SKM-1 treated with dmso at 0.1 percent for 144 hours (cell line): ENCODE results near the gene IFRD2.
"Not testable (repeated sequence)": the region's sequence is repeated elsewhere in the genome, so short reads cannot be mapped to it uniquely, and the experiment has no call there.

Source experiments
- DNase-seq: peaks from one replicate; lab custom pipeline; 2025; ENCODE audit not compliant: unreplicated experiment; lab: John Stamatoyannopoulos, UW

The IFRD2 gene

GRCh38 chr3:50255251-50255615 lies 37.0 kb downstream of the IFRD2 start:
- no peak for DNase-seq

DNA sequence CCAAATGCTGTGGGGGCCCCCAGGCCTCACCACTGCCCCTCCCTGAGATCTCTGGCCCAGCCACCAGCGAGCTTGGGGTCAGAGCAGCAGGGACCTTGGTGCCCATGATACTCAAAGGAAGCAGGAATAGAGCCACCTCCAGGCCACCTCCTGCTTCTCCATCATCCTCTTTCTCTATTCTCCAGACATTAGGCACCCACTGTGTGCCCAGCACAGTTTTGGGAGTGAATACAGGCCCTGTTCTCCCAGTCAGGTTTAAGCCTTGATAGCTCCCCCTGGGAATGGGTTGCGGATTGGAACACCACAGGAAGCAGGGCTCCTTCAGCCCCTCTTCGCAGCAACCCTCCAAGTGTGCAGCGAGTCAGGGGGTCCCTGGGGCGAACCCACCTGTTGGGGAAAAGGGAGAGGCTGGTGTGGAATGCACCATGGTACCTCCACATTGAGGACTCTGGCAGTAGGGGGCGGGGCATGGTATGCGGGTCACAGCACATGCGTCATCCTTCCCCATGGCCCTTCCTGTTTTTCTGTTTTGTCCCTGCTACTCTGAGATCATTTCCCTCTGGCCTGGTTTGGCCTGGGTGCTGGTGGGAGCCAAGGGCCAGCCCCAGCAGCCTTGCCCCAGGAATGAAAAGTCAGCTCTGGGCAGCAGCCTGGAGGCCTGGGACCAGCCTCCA lies 37.5 kb downstream of the IFRD2 start:
- DNase-seq: peak; percentile 58

GRCh38 chr3:50251220-50251619 lies 41.0 kb downstream of the IFRD2 start:
- no peak for DNase-seq

GRCh38 chr3:50250514-50250913 lies 41.7 kb downstream of the IFRD2 start:
- DNase-seq: no peak

- no peak for DNase-seq
Measured at GRCh38 chr3:50249457-50249856, 42.8 kb downstream of the IFRD2 start.

DNA sequence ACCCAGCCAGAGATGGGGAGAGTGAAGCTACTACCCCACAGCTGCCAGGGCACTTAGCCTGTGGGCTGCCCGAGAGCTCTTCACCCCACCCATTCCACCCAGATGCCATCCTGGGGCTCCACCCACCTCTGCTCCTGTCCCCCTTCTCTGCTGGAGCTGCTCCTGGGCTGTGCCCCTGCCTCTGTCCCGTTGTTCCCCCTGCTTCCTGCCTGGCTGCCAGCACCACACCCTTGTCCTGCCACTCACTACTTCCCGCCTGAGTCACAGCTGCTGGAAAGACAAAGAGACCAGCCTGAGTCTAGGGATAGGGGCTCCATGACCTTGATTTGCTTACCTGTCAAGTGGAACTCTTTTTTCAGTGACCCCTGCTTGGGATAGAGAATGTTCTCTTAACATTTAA lies 43.8 kb downstream of the IFRD2 start:
- no peak for DNase-seq

DNA sequence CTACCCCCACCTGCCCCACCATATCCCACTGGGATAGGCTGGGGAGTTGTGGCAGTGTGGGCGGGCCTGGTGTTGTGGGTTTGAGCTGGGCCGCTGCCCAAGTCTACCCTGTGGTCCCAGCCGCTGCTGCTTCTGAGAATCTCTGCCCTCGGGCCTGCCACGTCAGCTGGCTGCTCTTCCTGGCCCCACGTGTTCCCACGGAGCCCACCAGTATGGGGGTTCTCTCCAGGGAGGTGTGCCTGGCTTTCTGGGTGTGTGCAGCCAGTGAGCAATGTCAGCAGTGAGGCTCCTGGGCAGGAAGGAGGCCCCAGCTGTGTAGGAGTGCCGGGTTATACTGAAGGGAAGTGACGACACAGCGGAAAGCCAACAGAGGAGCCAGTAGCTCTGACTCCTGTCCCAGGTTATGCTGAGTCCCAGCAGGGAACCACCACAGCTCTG lies 45.7 kb downstream of the IFRD2 start:
- peak; percentile 81 for DNase-seq

DNA sequence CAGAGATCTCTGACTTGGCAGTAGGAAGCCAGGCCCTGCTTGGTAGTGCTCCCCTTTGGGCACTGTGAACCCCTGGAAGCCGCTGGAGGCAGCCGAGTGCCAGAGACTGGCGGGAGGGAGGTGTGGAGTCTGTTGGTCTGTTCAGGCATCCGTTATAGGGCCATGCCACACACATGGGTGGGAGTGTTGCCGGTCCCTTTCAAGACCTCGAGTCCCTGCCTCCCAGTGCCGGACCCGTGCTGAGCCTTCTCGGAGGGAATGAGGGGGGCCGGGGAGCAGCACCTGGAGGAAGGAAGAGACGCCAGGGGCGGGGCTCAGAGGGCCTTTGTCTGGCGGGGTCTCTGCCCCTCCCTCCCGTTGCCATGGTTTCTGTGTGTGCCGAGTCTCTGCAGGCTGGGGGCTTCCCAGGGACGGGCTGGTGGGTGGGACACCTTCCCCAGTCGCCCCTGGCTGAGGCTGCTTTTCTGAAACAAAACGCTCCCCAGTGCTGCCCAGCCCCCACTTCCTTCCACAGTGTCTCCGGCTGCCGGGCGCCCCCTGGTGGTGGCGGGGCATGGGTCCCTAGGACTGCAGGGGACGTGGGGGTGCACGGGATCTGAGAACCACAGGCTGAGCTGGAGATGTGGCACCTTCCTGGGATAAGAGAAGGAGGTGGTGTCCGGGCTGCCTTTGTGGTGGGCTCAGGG lies 46.3 kb downstream of the IFRD2 start:
- DNase-seq: peak; percentile 62

GRCh38 chr3:50245251-50245745 lies 46.9 kb downstream of the IFRD2 start:
- DNase-seq: no peak

- DNase-seq: not testable (repeated sequence)
Measured at GRCh38 chr3:50244813-50245212, 47.4 kb downstream of the IFRD2 start.

DNA sequence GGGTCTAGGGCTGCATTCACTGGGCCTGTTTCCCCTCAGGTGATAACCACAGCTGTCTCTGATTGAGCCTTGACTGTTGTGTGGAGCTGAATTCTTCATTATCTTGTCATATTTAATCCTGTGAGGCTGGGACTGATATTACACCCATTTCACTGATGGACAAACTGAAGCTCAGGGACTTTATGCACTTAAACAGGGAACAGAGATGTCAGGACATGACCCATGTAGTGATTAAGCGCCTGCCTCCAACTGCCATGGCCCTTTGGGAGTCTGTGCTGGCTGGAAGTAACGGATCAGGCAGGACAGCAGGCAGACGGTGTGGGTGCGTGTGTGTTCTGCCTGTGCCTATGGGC lies 48.7 kb downstream of the IFRD2 start:
- no peak for DNase-seq

- peak; percentile 96 for DNase-seq
Measured at GRCh38 chr3:50242851-50243542, 49.2 kb downstream of the IFRD2 start.

- DNase-seq: no peak
Measured at GRCh38 chr3:50242381-50242770, 49.9 kb downstream of the IFRD2 start.

- no peak for DNase-seq
Measured at GRCh38 chr3:50241713-50242380, 50.4 kb downstream of the IFRD2 start.

- DNase-seq: no peak
Measured at GRCh38 chr3:50241163-50241562, 51.1 kb downstream of the IFRD2 start.

DNA sequence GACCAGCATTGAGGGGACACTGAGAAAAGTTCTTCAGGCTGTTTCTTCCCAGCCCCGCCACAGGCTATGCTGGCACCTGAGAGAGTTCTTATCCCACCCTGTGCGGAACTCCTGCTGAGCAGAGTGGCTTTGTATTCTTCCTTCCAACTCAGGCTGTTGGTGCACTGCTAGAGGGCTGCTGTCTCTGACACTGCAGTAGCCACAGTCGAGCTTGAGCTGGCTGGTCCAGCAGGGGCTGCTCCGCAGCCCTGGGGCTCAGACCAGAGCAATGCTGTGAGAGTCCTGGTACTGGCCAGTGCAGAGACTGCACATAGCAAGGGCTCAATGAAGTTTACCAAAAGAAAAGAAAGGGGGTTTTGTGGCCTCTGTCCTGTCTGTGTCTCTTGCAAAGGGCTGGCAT lies 52.6 kb downstream of the IFRD2 start:
- DNase-seq: no peak

DNA sequence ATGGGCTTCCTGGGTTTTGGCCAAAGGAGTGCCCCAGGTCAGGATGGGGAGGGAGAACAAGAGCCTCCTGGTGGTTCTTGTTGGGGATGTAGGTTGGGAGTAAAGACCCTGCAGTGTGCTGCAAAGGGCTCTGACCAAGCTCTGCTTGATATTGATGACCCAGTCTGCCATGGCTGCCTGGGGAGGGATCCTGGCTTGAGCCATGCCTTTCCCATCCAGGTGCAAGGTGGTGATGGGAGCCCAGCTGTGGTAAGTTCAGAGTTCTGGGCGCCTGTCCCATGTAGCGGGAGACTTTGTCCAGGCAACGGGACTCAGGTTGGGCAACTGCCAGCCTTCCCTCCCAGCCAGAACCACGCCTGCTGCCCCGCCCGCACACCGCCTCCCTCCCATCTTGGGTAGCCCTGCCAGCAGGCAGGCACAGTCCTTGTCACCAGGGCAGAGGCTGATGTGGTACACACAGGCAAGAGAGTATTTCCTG lies 53.6 kb downstream of the IFRD2 start:
- DNase-seq: no peak

DNA sequence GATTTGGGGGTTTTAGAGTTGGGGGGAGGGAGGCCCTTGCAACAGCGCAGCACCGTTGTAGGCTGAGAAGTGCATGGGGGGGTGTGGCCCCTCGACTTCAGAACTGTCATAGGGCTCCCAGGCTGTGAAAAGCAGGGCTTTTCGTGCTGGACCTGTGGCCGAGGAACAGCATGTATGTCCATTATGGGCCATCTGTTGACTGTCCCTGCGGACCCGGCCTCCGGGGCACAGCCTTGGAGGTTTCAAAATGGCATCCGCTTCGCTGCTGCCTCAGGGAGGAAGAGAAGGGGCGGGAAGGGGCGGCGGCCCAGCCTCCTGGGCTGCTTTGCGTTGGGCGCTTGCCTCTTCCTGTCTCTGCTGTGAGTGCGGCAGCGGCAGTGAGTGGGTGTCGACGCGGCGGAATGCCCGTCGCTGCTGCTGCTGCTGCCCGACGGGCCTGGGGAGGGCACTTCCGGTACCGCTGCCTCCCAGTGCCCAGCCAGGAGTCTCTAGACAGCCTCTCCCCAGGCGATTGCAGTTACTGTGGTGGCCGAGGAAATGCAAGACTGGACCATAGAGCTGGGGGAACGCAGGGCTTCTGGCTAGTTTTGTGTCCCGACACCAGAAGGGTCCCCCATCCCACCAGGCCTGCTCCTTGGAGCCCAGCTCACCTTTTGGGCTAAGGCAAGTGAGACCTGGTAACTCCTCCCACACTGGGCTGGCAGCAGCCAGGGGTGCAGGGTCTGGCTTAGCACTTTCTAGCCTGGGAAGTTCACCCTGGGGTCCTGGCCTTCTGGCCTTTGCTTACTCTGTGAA lies 54.3 kb downstream of the IFRD2 start:
- peak; percentile 79 for DNase-seq
